ENCODE data around the gene SLC38A5. TPM values are rescaled to one million over a fixed set of nuclear protein-coding genes. Genes with fewer than 3 reads are reported as not detected.

The SLC38A5 gene
- total RNA-seq, 1 experiment from 2014 or later, result 54.6 TPM

DNA sequence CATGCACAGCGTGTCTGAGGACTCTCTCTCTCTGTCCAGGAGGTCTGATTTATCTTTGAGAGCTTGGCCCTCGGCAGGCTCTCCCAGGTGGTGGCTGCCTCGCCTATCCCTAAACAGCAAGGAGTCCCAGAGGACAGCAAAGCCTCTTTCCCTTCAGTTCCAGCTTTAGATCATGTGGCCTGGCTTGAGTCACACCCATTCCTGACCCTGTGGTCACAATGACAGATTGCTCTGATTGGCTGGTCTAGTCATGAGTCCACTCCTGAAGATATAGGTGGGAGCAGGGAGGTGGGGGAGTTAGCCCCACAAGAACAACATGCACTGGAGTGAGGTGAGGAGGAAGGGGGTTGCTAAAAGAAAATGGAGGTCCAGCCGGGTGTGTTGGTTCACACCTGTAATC is 26.6 kb upstream of the SLC38A5 start:
- DNase-seq (ENCODE audit: low read depth, low spot score), result no peak
- no peaks in the 10 kb centered on the region for H3K27me3 ChIP-seq (ENCODE audit: insufficient read depth, low read length)
- CTCF ChIA-PET, result no interaction called here
- H2AFZ ChIP-seq (ENCODE audit: low read depth, low read length, poor library complexity, severe bottlenecking), result no peak overlapping the region
- RAD21 ChIA-PET (ENCODE audit: low non-redundant PET in 1 of 2, low total read pairs in 2 of 2, uncharacterized antibody in 2 of 2, unreplicated experiment in 2 of 2), result no interaction called here
- intact Hi-C loops (cut with micrococcal nuclease), result loop anchor here (10.0 kb wide), 2 partner anchors 642 to 932 kb away; partner anchors contain the start of gene ARAF
- H3K79me2 ChIP-seq (ENCODE audit: insufficient read depth, low read length), result no peaks in the 10 kb centered on the region
- no peaks in the 10 kb centered on the region for H3K36me3 ChIP-seq (ENCODE audit: control insufficient read depth in 1 of 2, insufficient read depth in 2 of 2, low read length in 2 of 2)
- ATAC-seq, result peak; percentile 43
- BruUV-seq (replicated peaks), result no TSS peak
- H3K9ac ChIP-seq (ENCODE audit: low read length), result no peak overlapping the region
- no peaks in the 10 kb centered on the region for H3K9me2 ChIP-seq (ENCODE audit: insufficient read depth)
- POLR2A ChIA-PET, result interaction anchor here (1.0 kb wide), 1 partner anchor 12 kb away, joined by 3 read pairs; no protein-coding TSS in a partner anchor
- H3K4me1 ChIP-seq (ENCODE audit: control insufficient read depth in 1 of 2, insufficient read depth in 2 of 2, low read length in 2 of 2), result peaks cover 12 to 48% of the 10 kb centered on the region in 2 experiments
- H3K27ac ChIP-seq (ENCODE audit: low read depth, low read length), result no peak overlapping the region
- TF ChIP-seq, protein P1, sequence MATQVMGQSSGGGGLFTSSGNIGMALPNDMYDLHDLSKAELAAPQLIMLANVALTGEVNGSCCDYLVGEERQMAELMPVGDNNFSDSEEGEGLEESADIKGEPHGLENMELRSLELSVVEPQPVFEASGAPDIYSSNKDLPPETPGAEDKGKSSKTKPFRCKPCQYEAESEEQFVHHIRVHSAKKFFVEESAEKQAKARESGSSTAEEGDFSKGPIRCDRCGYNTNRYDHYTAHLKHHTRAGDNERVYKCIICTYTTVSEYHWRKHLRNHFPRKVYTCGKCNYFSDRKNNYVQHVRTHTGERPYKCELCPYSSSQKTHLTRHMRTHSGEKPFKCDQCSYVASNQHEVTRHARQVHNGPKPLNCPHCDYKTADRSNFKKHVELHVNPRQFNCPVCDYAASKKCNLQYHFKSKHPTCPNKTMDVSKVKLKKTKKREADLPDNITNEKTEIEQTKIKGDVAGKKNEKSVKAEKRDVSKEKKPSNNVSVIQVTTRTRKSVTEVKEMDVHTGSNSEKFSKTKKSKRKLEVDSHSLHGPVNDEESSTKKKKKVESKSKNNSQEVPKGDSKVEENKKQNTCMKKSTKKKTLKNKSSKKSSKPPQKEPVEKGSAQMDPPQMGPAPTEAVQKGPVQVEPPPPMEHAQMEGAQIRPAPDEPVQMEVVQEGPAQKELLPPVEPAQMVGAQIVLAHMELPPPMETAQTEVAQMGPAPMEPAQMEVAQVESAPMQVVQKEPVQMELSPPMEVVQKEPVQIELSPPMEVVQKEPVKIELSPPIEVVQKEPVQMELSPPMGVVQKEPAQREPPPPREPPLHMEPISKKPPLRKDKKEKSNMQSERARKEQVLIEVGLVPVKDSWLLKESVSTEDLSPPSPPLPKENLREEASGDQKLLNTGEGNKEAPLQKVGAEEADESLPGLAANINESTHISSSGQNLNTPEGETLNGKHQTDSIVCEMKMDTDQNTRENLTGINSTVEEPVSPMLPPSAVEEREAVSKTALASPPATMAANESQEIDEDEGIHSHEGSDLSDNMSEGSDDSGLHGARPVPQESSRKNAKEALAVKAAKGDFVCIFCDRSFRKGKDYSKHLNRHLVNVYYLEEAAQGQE (IDR thresholded peaks at IDR 0.05; ENCODE audit: low read depth), result no peak
- TF ChIP-seq EGR1 (IDR thresholded peaks at IDR 0.05; ENCODE audit: low read depth), result no peak
- no peaks in the 10 kb centered on the region for H3K9me3 ChIP-seq (ENCODE audit: control insufficient read depth in 1 of 2, insufficient read depth in 1 of 2, low read depth in 1 of 2, low read length in 2 of 2)
- no peak overlapping the region for H3K4me3 ChIP-seq (replicated peaks in 1 of 2; ENCODE audit: low read depth in 1 of 2, low read length in 2 of 2)
- H3K4me2 ChIP-seq (ENCODE audit: low read length), result peak overlapping the region; percentile 30; the same call in 1 of the 2 replicates
- H4K20me1 ChIP-seq (ENCODE audit: insufficient read depth), result no peaks in the 10 kb centered on the region

GRCh38 chrX:48493890-48494364 is 23.9 kb upstream of the SLC38A5 start:
- ChIA-PET CTCF (interaction anchor here (1.0 to 1.8 kb wide), 2 partner anchors 19 to 411 kb away, joined by 4 to 8 read pairs; no protein-coding TSS in a partner anchor), POLR2A (no interaction called here), RAD21 (ENCODE audit: low non-redundant PET in 1 of 2, low total read pairs in 2 of 2, uncharacterized antibody in 2 of 2, unreplicated experiment in 2 of 2) (interaction anchor here (0.7 to 1.8 kb wide), 4 partner anchors 19 to 411 kb away, joined by 3 to 9 read pairs (median 6); no protein-coding TSS in a partner anchor)
- Histone ChIP-seq H3K4me3 (replicated peaks in 1 of 2; ENCODE audit: low read depth in 1 of 2, low read length in 2 of 2) (no peak overlapping the region), H3K27me3 (ENCODE audit: insufficient read depth, low read length) (no peaks in the 10 kb centered on the region), H3K27ac (ENCODE audit: low read depth, low read length) (no peak overlapping the region), H3K4me2 (ENCODE audit: low read length) (no peak overlapping the region; the same call in 1 of the 2 replicates), H2AFZ (ENCODE audit: low read depth, low read length, poor library complexity, severe bottlenecking) (no peak overlapping the region), H3K4me1 (ENCODE audit: control insufficient read depth in 1 of 2, insufficient read depth in 2 of 2, low read length in 2 of 2) (peaks cover 10 to 60% of the 10 kb centered on the region in 2 experiments), H3K36me3 (ENCODE audit: control insufficient read depth in 1 of 2, insufficient read depth in 2 of 2, low read length in 2 of 2) (no peaks in the 10 kb centered on the region), H3K9me3 (ENCODE audit: control insufficient read depth in 1 of 2, insufficient read depth in 1 of 2, low read depth in 1 of 2, low read length in 2 of 2) (no peaks in the 10 kb centered on the region), H3K9me2 (ENCODE audit: insufficient read depth) (no peaks in the 10 kb centered on the region), H3K79me2 (ENCODE audit: insufficient read depth, low read length) (no peaks in the 10 kb centered on the region), H3K9ac (ENCODE audit: low read length) (no peak overlapping the region), H4K20me1 (ENCODE audit: insufficient read depth) (no peaks in the 10 kb centered on the region)
- BruUV-seq (replicated peaks), result no TSS peak
- intact Hi-C loops (cut with micrococcal nuclease), result loop anchor here (5.0 to 10.0 kb wide), 4 partner anchors 412 to 929 kb away; partner anchors contain the start of gene ARAF
- DNase-seq (ENCODE audit: low read depth, low spot score) (peak; percentile 38), ATAC-seq (peak; percentile 48)
- TF ChIP-seq, protein P1 (IDR thresholded peaks at IDR 0.05; ENCODE audit: low read depth), result no peak
- TF ChIP-seq, protein P2, sequence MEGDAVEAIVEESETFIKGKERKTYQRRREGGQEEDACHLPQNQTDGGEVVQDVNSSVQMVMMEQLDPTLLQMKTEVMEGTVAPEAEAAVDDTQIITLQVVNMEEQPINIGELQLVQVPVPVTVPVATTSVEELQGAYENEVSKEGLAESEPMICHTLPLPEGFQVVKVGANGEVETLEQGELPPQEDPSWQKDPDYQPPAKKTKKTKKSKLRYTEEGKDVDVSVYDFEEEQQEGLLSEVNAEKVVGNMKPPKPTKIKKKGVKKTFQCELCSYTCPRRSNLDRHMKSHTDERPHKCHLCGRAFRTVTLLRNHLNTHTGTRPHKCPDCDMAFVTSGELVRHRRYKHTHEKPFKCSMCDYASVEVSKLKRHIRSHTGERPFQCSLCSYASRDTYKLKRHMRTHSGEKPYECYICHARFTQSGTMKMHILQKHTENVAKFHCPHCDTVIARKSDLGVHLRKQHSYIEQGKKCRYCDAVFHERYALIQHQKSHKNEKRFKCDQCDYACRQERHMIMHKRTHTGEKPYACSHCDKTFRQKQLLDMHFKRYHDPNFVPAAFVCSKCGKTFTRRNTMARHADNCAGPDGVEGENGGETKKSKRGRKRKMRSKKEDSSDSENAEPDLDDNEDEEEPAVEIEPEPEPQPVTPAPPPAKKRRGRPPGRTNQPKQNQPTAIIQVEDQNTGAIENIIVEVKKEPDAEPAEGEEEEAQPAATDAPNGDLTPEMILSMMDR (IDR thresholded peaks at IDR 0.05 in 2 of 3, conservative IDR thresholded peaks at IDR 0.05 in 1 of 3; ENCODE audit: borderline replicate concordance in 1 of 3, insufficient read depth in 1 of 3, low read depth in 2 of 3, low read length in 2 of 3), result peak in 1 of 3 experiments; percentile 49; a peak in 2 of 6 replicates
